T-helper 1 cell (primary cell): ENCODE results near the gene TCEAL3.
"Not testable (repeated sequence)": the region's sequence is repeated elsewhere in the genome, so short reads cannot be mapped to it uniquely, and the experiment has no call there.

ENCODE experiments used
- DNase-seq, 5 donors: peaks; one replicate each; pipeline ENCODE4 v3.0.0-alpha.2; 2012 to 2020
- total RNA-seq, 4 donors: gene quantifications; one replicate each; lab custom pipeline; 2026; lab: John Stamatoyannopoulos, UW

TCEAL3 gene
- 4.3 to 9.0 (median 6.0) reads per million in 4 donors for total RNA-seq

- peak in 2 of 5 donors; percentile 38 to 41 for DNase-seq
Measured at GRCh38 chrX:103607364-103608305, at the start of gene TCEAL3. Gene TCEAL3, plus strand, starts transcription at chrX:103607963. Its CDS starts 1,102 bp downstream, at chrX:103609065.

GRCh38 chrX:103560256-103560655 is 47.5 kb upstream of the TCEAL3 start:
- DNase-seq = no peak

- no peak for DNase-seq
Measured at GRCh38 chrX:103562801-103563200, 45.0 kb upstream of the TCEAL3 start.

- DNase-seq = no peak
Measured at GRCh38 chrX:103565197-103565596, 42.6 kb upstream of the TCEAL3 start.

GRCh38 chrX:103565752-103566151 is 42.0 kb upstream of the TCEAL3 start:
- no peak for DNase-seq

- DNase-seq = no peak
Measured at GRCh38 chrX:103571121-103571520, 36.6 kb upstream of the TCEAL3 start.

GRCh38 chrX:103571726-103572125 is 36.0 kb upstream of the TCEAL3 start:
- no peak for DNase-seq

- DNase-seq = no peak
Measured at GRCh38 chrX:103573202-103573601, 34.6 kb upstream of the TCEAL3 start.

- no peak for DNase-seq
Measured at GRCh38 chrX:103584596-103584995, 23.2 kb upstream of the TCEAL3 start.

- peak in 3 of 5 donors; percentile 6 to 17 (median 16) for DNase-seq
Measured at GRCh38 chrX:103585411-103586313, 22.1 kb upstream of the TCEAL3 start, which contains the start of gene TCEAL4. Gene TCEAL4, plus strand, starts transcription at chrX:103585515. Its CDS starts 1,161 bp downstream, at chrX:103586676.

- DNase-seq = no peak
Measured at GRCh38 chrX:103586314-103586646, 21.5 kb upstream of the TCEAL3 start.

GRCh38 chrX:103586659-103587058 is 21.1 kb upstream of the TCEAL3 start:
- no peak for DNase-seq

GRCh38 chrX:103592295-103592694 is 15.5 kb upstream of the TCEAL3 start:
- DNase-seq = not testable (repeated sequence)

GRCh38 chrX:103595202-103595601 is 12.6 kb upstream of the TCEAL3 start:
- not testable (repeated sequence) for DNase-seq

- no peak for DNase-seq
Measured at GRCh38 chrX:103608306-103608963, 672 bp downstream of the TCEAL3 start.

- DNase-seq = no peak
Measured at GRCh38 chrX:103610282-103610681, 2.5 kb downstream of the TCEAL3 start.

GRCh38 chrX:103613362-103613890 is 5.7 kb downstream of the TCEAL3 start:
- no peak for DNase-seq

- no peak for DNase-seq
Measured at GRCh38 chrX:103614999-103615398, 7.2 kb downstream of the TCEAL3 start.

- DNase-seq = no peak
Measured at GRCh38 chrX:103615781-103616371, 8.1 kb downstream of the TCEAL3 start.

- DNase-seq = no peak
Measured at GRCh38 chrX:103616676-103617186, 9.0 kb downstream of the TCEAL3 start.

GRCh38 chrX:103624111-103624510 is 16.3 kb downstream of the TCEAL3 start:
- no peak for DNase-seq

GRCh38 chrX:103626855-103627254 is 19.1 kb downstream of the TCEAL3 start:
- DNase-seq = no peak
